Rectal smooth muscle tissue (tissue), 1 donor: ENCODE data around the gene CDHR1.
"Not testable (repeated sequence)": the region's sequence is repeated elsewhere in the genome, so short reads cannot be mapped to it uniquely, and the experiment has no call there.

Experiments used
- H3K27ac ChIP-seq: one replicate; pipeline ENCODE4 v1.7.0; 2013; ENCODE audit warnings: low read depth, low read length, inconsistent platforms
- H3K27me3 ChIP-seq: one replicate; pipeline ENCODE4 v1.7.0; 2013; ENCODE audit warnings: low read length; ENCODE audit not compliant: control insufficient read depth, insufficient read depth
- H3K36me3 ChIP-seq: one replicate; pipeline ENCODE4 v1.7.0; 2013; ENCODE audit warnings: low read length; ENCODE audit not compliant: control insufficient read depth, insufficient read depth
- H3K4me1 ChIP-seq: one replicate; pipeline ENCODE4 v1.7.0; 2013; ENCODE audit warnings: low read length; ENCODE audit not compliant: control insufficient read depth, insufficient read depth
- H3K4me3 ChIP-seq: one replicate; pipeline ENCODE4 v1.7.0; 2013; ENCODE audit warnings: low read length
- H3K9ac ChIP-seq: one replicate; pipeline ENCODE4 v1.7.0; 2013; ENCODE audit warnings: low read length

Gene CDHR1

DNA sequence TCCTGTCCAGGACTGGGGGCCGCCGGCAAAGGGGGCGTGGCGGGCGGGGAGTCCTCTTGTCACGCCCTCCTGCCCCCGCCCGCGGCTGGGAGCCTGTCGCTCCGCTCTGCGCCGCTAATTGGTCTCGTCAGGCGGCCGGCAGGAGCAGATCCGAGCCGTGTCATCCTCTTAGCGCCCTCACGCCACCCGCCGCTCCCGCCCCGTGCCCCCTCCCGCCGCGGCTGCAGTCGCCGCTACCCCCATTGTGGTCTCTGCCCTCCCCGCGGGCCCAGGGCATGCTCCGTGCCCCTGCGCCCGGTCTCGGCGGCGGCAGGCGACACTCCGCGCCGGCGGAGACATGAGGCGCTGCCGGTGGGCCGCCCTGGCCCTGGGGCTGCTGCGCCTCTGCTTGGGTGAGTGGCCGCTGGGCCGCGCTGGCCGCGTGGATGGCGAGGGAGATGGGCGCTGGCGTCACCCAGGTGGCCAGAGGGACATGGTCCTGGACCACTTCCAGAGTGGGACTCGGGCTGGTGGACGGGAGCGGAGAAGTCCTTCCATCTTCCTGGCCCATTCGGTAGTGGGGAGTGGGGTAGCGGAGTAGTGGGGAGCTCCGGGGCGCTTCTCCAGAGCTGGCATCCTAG, at the start of gene CDHR1:
Gene CDHR1 (plus strand): TSS at position 114 of the 620 bp plus-strand sequence. CDS start 224 bp downstream, at position 338.
- Histone ChIP-seq H3K36me3 (no peaks in the 10 kb centered on the region), H3K9ac (peak within 1 kb of the TSS; percentile 4), H3K4me1 (peaks cover 5% of the 10 kb centered on the region), H3K4me3 (peak within 1 kb of the TSS; percentile 73), H3K27ac (no peak within 1 kb of the TSS), H3K27me3 (peaks cover 10% of the 10 kb centered on the region)

DNA sequence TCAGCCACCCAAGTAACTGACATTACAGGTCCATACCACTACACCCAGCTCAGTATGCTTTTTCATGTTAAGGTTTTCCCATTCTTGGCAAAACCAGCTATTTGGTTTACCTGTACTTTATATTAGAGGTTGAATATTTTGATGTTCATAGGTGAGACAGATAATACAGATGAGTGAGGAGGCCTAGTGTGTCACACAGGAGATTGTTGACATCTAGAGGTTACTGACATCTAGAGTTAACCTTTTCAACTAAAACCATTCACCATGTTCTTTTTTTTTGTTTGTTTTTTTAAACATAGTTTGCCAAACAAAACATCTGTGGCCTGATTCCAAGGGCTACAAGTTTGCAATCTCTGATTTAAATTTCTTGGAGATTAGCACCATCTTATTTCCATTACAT, 47.0 kb upstream of the CDHR1 start:
- Histone ChIP-seq H3K27me3 (no peaks in the 10 kb centered on the region), H3K9ac (no peak overlapping the region), H3K4me1 (no peaks in the 10 kb centered on the region), H3K4me3 (no peak overlapping the region), H3K27ac (no peak overlapping the region), H3K36me3 (peaks cover 19% of the 10 kb centered on the region)

GRCh38 chr10:84148006-84148597, 46.2 kb upstream of the CDHR1 start:
- not testable (repeated sequence) for H3K4me3 ChIP-seq, H3K27ac ChIP-seq, H3K9ac ChIP-seq, H3K4me1 ChIP-seq, H3K27me3 ChIP-seq
- H3K36me3 ChIP-seq: peaks cover 19% of the 10 kb centered on the region

- no peaks in the 10 kb centered on the region for H3K27me3 ChIP-seq
- no peak overlapping the region for H3K27ac ChIP-seq
- H3K4me3 ChIP-seq: no peak overlapping the region
- H3K9ac ChIP-seq: no peak overlapping the region
- no peaks in the 10 kb centered on the region for H3K4me1 ChIP-seq
- peaks cover 16% of the 10 kb centered on the region for H3K36me3 ChIP-seq
Measured at GRCh38 chr10:84149854-84150253, 44.5 kb upstream of the CDHR1 start.

DNA sequence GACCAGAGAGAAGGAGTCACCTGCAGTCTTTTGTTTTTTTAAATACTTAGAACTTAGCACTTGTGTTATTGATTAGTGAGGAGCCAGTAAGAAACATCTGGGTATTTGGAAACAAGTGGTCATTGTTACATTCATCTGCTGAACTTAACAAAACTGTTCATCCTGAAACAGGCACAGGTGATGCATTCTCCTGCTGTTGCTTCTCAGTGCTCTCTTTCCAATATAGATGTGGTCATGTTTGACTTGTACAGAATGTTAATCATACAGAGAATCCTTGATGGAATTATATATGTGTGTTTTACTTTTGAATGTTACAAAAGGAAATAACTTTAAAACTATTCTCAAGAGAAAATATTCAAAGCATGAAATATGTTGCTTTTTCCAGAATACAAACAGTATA, 41.6 kb upstream of the CDHR1 start:
- H3K9ac ChIP-seq: no peak overlapping the region
- no peak overlapping the region for H3K4me3 ChIP-seq
- no peaks in the 10 kb centered on the region for H3K27me3 ChIP-seq
- no peak overlapping the region for H3K27ac ChIP-seq
- peaks cover 12% of the 10 kb centered on the region for H3K36me3 ChIP-seq
- H3K4me1 ChIP-seq: no peaks in the 10 kb centered on the region

DNA sequence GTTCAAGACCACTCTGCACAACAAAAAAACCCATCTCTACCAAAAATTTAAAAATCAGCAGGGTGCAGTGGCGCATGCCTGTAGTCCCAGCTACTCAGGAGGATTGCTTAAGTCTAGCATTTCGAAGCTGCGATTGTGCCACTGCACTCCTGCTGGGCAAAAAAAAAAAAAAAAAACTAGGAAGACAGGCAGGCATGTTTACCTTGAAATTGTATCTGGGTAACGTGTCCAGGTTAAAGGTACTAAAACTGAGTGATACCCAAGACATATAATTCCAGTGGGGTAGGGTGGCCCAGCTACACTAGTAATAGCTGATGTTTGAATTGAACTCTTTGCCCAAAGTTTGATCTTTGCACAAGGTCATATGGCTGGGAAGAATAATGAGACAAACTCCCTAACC, 38.8 kb upstream of the CDHR1 start:
- no peak overlapping the region for H3K9ac ChIP-seq
- H3K27ac ChIP-seq: no peak overlapping the region
- H3K27me3 ChIP-seq: no peaks in the 10 kb centered on the region
- no peak overlapping the region for H3K4me3 ChIP-seq
- peaks cover 5% of the 10 kb centered on the region for H3K36me3 ChIP-seq
- no peaks in the 10 kb centered on the region for H3K4me1 ChIP-seq

DNA sequence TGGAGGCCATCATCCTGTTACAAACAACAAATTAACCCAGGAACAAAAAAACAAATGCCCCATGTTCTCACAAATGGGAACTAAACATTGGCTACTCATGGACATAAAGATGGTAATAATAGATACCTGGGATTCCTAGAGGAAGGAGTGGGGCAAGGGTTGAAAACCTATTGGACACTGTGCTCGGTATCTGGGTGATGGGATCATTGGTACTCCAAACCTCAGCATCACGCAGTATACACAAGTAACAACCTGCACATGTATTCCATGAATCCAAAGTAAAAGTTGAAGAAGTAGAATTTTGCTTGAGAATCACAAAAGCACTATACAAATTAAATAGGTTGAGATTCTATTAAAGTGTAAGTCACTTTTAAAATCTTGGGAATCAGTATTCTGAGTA, 38.3 kb upstream of the CDHR1 start:
- Histone ChIP-seq H3K4me3 (no peak overlapping the region), H3K27ac (no peak overlapping the region), H3K9ac (no peak overlapping the region), H3K4me1 (no peaks in the 10 kb centered on the region), H3K27me3 (no peaks in the 10 kb centered on the region), H3K36me3 (peaks cover 3% of the 10 kb centered on the region)

DNA sequence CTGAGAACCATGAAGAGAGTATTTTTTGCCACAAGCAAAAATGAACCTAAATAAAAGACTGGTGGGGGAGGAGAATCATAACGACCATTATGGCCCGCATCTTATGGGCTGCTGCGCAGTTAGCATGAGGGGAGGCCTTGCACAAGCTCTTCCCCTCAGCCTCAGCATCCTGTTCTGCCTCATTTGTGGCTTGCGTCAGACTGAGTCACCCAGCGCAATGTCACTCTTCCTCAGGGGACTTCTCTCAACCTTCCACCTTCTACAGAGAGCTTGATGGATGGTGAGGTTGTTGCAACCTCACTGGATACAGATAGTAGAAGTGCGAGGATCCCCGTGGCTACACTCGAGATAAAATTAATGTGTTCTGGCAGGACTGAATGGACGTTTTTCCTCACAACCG, 37.6 kb upstream of the CDHR1 start:
- no peak overlapping the region for H3K9ac ChIP-seq
- H3K27ac ChIP-seq: no peak overlapping the region
- no peaks in the 10 kb centered on the region for H3K36me3 ChIP-seq
- no peak overlapping the region for H3K4me3 ChIP-seq
- H3K27me3 ChIP-seq: no peaks in the 10 kb centered on the region
- no peaks in the 10 kb centered on the region for H3K4me1 ChIP-seq

DNA sequence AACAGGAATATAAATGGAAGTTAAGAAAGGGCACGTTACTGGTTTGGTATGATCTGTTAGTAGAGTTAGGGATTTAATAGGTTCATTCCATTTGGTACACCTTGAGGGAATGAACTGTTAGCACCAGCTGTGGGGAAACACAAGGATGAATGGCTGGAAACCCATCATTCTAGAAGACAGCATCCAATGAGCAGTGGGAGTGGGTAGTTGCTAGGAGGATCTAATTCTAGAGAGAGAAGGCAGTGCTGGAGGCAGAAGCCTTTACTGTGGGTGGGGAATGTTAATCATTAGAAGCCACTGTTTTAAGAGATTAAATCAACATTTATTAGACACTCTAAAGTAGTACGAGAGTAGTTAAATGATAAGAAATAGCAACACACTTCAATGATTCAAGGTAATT, 36.3 kb upstream of the CDHR1 start:
- no peak overlapping the region for H3K27ac ChIP-seq
- H3K4me1 ChIP-seq: no peaks in the 10 kb centered on the region
- H3K36me3 ChIP-seq: no peaks in the 10 kb centered on the region
- H3K9ac ChIP-seq: no peak overlapping the region
- no peaks in the 10 kb centered on the region for H3K27me3 ChIP-seq
- no peak overlapping the region for H3K4me3 ChIP-seq

- Histone ChIP-seq H3K27ac (no peak overlapping the region), H3K27me3 (no peaks in the 10 kb centered on the region), H3K4me3 (no peak overlapping the region), H3K36me3 (no peaks in the 10 kb centered on the region), H3K9ac (no peak overlapping the region), H3K4me1 (no peaks in the 10 kb centered on the region)
Measured at GRCh38 chr10:84158550-84158949, 35.8 kb upstream of the CDHR1 start.

- Histone ChIP-seq H3K4me1 (no peaks in the 10 kb centered on the region), H3K9ac (no peak overlapping the region), H3K36me3 (no peaks in the 10 kb centered on the region)
Measured at GRCh38 chr10:84159076-84159685, 35.2 kb upstream of the CDHR1 start.

DNA sequence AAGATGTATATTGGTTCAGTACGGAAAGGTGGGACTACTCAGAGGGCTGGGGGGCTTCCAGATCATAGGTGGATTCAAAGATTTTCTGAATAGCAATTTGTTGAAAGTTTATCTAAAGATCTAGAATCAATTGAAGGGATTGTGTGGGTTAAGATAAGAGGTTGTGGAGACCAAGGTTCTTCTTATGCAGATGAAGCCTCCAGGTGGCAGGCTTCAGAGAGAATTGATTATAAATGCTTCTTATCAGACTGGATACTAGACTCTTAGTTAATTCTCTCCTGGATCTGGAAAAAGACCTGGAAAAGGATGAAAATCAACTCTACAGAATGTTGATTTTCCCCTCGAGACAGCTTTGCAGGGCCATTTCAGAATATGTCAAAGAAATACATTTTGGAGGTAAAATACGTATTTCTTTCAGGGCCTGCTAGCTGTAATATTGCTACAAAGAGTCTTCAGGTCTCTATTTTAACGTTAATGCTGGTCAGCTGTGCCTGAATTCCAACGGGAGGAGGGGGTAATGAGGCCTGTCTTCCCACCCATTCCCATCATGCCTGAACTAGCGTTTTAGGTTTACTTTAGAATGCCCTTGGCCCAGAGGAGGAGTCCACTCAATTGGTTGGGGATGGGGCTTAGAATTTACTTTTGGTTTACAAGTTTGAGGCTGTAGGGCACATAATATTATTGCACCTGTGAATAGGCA, 33.5 kb upstream of the CDHR1 start:
- no peak overlapping the region for H3K9ac ChIP-seq
- no peaks in the 10 kb centered on the region for H3K36me3 ChIP-seq
- no peak overlapping the region for H3K4me3 ChIP-seq
- no peaks in the 10 kb centered on the region for H3K27me3 ChIP-seq
- no peaks in the 10 kb centered on the region for H3K4me1 ChIP-seq
- H3K27ac ChIP-seq: no peak overlapping the region

More at GRCh38 chr10:84159076-84159685, 35.2 kb upstream of the CDHR1 start:
- Histone ChIP-seq H3K27ac (no peak overlapping the region), H3K4me3 (no peak overlapping the region), H3K27me3 (no peaks in the 10 kb centered on the region)
